ENCODE data around the gene LRIG3.
A peak's percentile ranks its signal among the peaks of the same experiment; 100 is the strongest.

DNA sequence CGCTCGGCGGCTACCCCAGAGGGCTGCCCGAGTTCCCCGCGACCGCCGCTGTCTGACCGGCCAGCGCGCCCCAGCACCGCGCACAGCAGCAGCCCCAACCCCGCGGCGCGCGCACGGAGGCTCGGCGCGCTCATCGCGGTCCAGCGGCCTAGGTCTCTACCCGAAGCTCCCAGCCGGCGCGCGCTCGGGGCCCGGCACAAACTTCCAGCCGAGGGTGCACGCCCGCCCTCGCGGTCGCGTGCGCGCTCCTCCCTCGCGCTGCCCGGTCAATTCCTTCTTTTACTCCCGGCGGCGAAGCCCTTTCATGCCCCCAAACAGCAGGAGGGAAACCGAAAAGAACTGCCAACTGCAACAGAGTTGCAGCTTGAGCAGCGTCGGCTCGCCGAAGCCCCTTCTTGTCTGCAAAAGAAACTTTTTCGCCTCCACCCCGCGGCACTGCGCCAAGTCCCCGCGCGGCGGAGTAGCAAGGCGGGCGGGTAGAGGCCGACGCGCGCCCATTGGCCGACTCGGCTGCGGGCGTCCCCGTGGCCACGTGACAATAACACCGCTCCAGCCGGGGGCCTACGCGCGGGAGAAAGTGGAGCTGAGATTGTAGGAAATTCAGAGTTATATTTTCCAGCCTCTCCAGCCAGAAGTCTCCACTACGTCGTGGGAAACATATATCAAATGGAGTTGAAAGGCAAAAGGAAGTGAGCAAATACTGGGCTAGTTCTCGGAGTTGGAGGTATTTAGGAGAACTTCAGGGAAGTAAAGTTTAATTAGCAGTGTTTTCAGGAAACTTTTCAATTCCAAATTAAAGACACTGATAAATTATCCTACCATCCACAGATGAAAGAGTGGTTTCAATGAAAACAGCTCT, at the start of gene LRIG3:
- TF ChIP-seq, protein P1, sequence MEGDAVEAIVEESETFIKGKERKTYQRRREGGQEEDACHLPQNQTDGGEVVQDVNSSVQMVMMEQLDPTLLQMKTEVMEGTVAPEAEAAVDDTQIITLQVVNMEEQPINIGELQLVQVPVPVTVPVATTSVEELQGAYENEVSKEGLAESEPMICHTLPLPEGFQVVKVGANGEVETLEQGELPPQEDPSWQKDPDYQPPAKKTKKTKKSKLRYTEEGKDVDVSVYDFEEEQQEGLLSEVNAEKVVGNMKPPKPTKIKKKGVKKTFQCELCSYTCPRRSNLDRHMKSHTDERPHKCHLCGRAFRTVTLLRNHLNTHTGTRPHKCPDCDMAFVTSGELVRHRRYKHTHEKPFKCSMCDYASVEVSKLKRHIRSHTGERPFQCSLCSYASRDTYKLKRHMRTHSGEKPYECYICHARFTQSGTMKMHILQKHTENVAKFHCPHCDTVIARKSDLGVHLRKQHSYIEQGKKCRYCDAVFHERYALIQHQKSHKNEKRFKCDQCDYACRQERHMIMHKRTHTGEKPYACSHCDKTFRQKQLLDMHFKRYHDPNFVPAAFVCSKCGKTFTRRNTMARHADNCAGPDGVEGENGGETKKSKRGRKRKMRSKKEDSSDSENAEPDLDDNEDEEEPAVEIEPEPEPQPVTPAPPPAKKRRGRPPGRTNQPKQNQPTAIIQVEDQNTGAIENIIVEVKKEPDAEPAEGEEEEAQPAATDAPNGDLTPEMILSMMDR (IDR thresholded peaks at IDR 0.05; ENCODE audit: extremely low read depth in 1 of 2, insufficient read depth in 1 of 2, low read depth in 1 of 2, low read length in 2 of 2): no peak
- no peak for TF ChIP-seq POLR2A (IDR thresholded peaks at IDR 0.05; ENCODE audit: low read depth, low read length)
- no peak for TF ChIP-seq MYC (IDR thresholded peaks at IDR 0.05; ENCODE audit: low read depth, low read length)
- no peak for TF ChIP-seq FOS (IDR thresholded peaks at IDR 0.05; ENCODE audit: borderline replicate concordance, insufficient read depth, low read length)
- peak; percentile 12 for TF ChIP-seq POLR2AphosphoS5 (IDR thresholded peaks at IDR 0.05; ENCODE audit: insufficient read depth, low read depth, low read length)
- TF ChIP-seq EZH2 (IDR thresholded peaks at IDR 0.05; ENCODE audit: borderline replicate concordance, low read depth, low read length, severe bottlenecking): no peak
- TF ChIP-seq, protein P2, sequence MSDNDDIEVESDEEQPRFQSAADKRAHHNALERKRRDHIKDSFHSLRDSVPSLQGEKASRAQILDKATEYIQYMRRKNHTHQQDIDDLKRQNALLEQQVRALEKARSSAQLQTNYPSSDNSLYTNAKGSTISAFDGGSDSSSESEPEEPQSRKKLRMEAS (IDR thresholded peaks at IDR 0.05; ENCODE audit: insufficient read depth, insufficient read length): peak; percentile 85
- TF ChIP-seq JUN (IDR thresholded peaks at IDR 0.05; ENCODE audit: borderline replicate concordance, insufficient read depth, insufficient read length, low read depth): peak; percentile 40

All from endothelial cell of umbilical vein (primary cell).